ENCODE data around the gene COL2A1. TPM values are rescaled to one million over a fixed set of nuclear protein-coding genes. Genes with fewer than 3 reads are reported as not detected.

The COL2A1 gene
- total RNA-seq, 4 donors from 2014 or later, result not detected

- TF ChIP-seq, protein P1, sequence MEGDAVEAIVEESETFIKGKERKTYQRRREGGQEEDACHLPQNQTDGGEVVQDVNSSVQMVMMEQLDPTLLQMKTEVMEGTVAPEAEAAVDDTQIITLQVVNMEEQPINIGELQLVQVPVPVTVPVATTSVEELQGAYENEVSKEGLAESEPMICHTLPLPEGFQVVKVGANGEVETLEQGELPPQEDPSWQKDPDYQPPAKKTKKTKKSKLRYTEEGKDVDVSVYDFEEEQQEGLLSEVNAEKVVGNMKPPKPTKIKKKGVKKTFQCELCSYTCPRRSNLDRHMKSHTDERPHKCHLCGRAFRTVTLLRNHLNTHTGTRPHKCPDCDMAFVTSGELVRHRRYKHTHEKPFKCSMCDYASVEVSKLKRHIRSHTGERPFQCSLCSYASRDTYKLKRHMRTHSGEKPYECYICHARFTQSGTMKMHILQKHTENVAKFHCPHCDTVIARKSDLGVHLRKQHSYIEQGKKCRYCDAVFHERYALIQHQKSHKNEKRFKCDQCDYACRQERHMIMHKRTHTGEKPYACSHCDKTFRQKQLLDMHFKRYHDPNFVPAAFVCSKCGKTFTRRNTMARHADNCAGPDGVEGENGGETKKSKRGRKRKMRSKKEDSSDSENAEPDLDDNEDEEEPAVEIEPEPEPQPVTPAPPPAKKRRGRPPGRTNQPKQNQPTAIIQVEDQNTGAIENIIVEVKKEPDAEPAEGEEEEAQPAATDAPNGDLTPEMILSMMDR (IDR thresholded peaks at IDR 0.05), result no peak
- TF ChIP-seq POLR2A (IDR thresholded peaks at IDR 0.05), result no peak
- intact Hi-C loops (cut with DNase I), result no loop called here
- WGBS, 2 donors, result 63 to 64% methylated on average over 7 to 9 of the region's 9 CpGs
- Histone ChIP-seq H3K9me3 (no peaks in the 10 kb centered on the region), H3K27me3 (no peaks in the 10 kb centered on the region), H3K4me1 (no peaks in the 10 kb centered on the region), H3K27ac (no peak overlapping the region), H3K36me3 (no peaks in the 10 kb centered on the region), H3K4me3 (no peak overlapping the region)
- DNase-seq, result no peak
These were observed 69.1 kb downstream of the COL2A1 start for GRCh38 chr12:47935184-47935583.

DNA sequence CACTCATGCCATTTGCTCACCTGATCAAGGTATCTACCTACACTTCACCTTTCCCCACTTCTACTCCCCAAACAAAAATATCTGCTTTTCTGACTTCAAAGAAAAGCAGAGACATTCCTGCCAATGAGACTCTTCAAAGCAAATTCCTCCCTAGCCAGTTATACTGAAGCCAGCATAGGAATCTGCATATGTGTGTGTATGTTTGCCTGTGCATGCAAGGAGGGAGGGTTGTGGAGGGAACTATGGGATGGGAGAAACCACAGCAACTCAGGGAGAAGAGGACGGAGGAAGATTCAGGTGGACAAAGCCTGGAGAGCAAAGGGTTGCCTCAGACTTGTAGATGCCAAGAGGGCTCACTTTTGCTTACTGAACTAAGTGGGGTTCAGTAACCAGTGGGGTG is 73.1 kb downstream of the COL2A1 start:
- Histone ChIP-seq H3K4me3 (no peak overlapping the region), H3K9me3 (no peaks in the 10 kb centered on the region), H3K4me1 (no peaks in the 10 kb centered on the region), H3K27ac (no peak overlapping the region), H3K36me3 (no peaks in the 10 kb centered on the region), H3K27me3 (peaks cover 0 to 3% (median 0%) of the 10 kb centered on the region in 4 donors)
- 60 to 82% methylated on average over 1 of the region's 1 CpG for WGBS, 2 donors
- DNase-seq, result no peak
- intact Hi-C loops (cut with DNase I), result no loop called here
- no peak for TF ChIP-seq POLR2A (IDR thresholded peaks at IDR 0.05)
- TF ChIP-seq, protein P1 (IDR thresholded peaks at IDR 0.05), result no peak

DNA sequence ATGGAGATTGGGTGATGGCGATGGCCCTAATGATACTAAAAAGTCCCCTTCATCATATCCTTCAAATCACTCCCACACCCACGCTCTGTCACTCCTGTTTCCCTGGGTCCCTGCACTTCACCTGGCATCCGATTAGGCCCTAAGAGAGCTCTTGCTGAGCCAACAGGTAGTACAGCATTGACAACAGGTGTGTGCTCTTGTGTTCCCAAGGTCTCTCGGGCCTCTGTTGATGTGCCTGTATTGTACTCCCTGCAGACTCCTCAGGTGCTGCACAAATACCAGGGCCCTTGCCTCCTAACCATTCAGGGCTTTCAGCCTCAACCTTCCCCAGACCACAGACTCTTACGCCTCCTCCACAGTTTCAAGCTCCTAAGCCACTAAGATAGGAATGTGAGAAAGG is 73.6 kb downstream of the COL2A1 start:
- H3K4me3 ChIP-seq, result no peak overlapping the region
- intact Hi-C loops (cut with DNase I), result no loop called here
- peaks cover 0 to 3% (median 0%) of the 10 kb centered on the region in 4 donors for H3K27me3 ChIP-seq
- DNase-seq, result no peak
- TF ChIP-seq POLR2A (IDR thresholded peaks at IDR 0.05), result no peak
- TF ChIP-seq, protein P1 (IDR thresholded peaks at IDR 0.05), result no peak
- no peaks in the 10 kb centered on the region for H3K36me3 ChIP-seq
- H3K4me1 ChIP-seq, result no peaks in the 10 kb centered on the region
- H3K27ac ChIP-seq, result no peak overlapping the region
- no peaks in the 10 kb centered on the region for H3K9me3 ChIP-seq
- WGBS, 2 donors, result 90 to 99% methylated on average over 5 of the region's 5 CpGs

DNA sequence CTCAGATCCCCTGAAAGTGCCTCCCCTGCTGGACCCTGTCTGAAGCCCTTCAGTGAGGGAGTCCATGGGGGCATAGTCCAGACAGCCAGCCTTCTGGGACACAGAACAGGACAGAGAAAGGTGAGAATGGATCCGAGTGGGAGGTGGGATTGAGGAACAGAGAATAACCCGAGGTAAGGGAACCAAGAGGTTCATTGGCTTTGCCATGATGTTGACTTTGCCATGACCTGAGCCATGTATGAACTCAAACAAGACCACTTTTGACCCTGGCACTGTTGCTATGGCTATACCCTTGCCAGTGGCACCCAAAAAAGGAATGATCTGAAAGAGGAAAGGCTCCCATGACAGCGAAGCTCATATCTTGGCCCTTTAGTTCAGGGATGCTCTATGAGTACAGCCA is 76.9 kb downstream of the COL2A1 start:
- no peak for DNase-seq
- Histone ChIP-seq H3K36me3 (no peaks in the 10 kb centered on the region), H3K27ac (no peak overlapping the region), H3K4me3 (no peak overlapping the region), H3K4me1 (no peaks in the 10 kb centered on the region), H3K9me3 (no peaks in the 10 kb centered on the region), H3K27me3 (peaks cover 0 to 14% (median 0%) of the 10 kb centered on the region in 4 donors)
- 82 to 88% methylated on average over 3 of the region's 3 CpGs for WGBS, 2 donors
- TF ChIP-seq POLR2A (IDR thresholded peaks at IDR 0.05), result no peak
- TF ChIP-seq, protein P1 (IDR thresholded peaks at IDR 0.05), result no peak
- intact Hi-C loops (cut with DNase I), result no loop called here

Other genes with a start within 250 kb of the COL2A1 start
- gene RAPGEF3, start 245.6 kb downstream of the COL2A1 start, total RNA-seq, result 10 to 100 TPM; 12.9 to 39.3 (median 22.5) TPM
- 10 to 100 TPM; 18.9 to 35.4 (median 25.4) TPM for gene SLC48A1, start 231.2 kb downstream of the COL2A1 start, total RNA-seq
- 10 to 100 TPM; 19.8 to 37.2 (median 24.0) TPM for gene HDAC7, start 184.6 kb downstream of the COL2A1 start, total RNA-seq
- gene VDR, start 99.5 kb downstream of the COL2A1 start, total RNA-seq, result 10 to 100 TPM; 16.6 to 25.0 (median 21.3) TPM
- 10 to 100 TPM; 24.1 to 92.7 (median 63.5) TPM for gene TMEM106C, start 40.9 kb downstream of the COL2A1 start, total RNA-seq
- 10 to 100 TPM in 3 of 4 donors, 1 to 10 TPM in 1; 7.8 to 19.1 (median 16.5) TPM for gene SENP1, start 101.6 kb upstream of the COL2A1 start, total RNA-seq
- 10 to 100 TPM; 13.0 to 40.9 (median 33.3) TPM for gene PFKM, start 114.9 kb upstream of the COL2A1 start, total RNA-seq
- gene ASB8, start 153.0 kb upstream of the COL2A1 start, total RNA-seq, result 10 to 100 TPM; 13.2 to 28.2 (median 24.8) TPM
- 1 to 10 TPM in 1 of 4 donors, under 1 TPM in 3; 0.18 to 1.2 (median 0.65) TPM for gene CCDC184, start 179.2 kb upstream of the COL2A1 start, total RNA-seq
- not detected for gene OR10AD1, start 198.8 kb upstream of the COL2A1 start, total RNA-seq